ENCODE measurements around the gene PLA2G2F.

GRCh38 chr1:20198918-20199317 is 59.8 kb downstream of the PLA2G2F start:
- TF ChIP-seq CTCF (IDR thresholded peaks at IDR 0.05), result no peak
- no peak for TF ChIP-seq POLR2AphosphoS5 (IDR thresholded peaks at IDR 0.05; ENCODE audit: insufficient read depth in 1 of 2, low read depth in 1 of 2)

Measured in vagina (tissue), 2 donors.